Measurements from ENCODE around the gene SLC25A23. TPM values are rescaled to one million over a fixed set of nuclear protein-coding genes. Genes with fewer than 3 reads are reported as not detected.

SLC25A23 gene
- total and polyA plus RNA-seq, 2 donors from 2014 or later = 69.2 to 76.6 TPM

GRCh38 chr19:6466526-6467248, 7.1 kb upstream of the SLC25A23 start:
- H3K27ac ChIP-seq (ENCODE audit: low read depth in 2 of 2, low read length in 2 of 2) = no peak overlapping the region
- no peak for DNase-seq
- H3K9ac ChIP-seq (ENCODE audit: low read length in 3 of 3) = no peak overlapping the region
- intact Hi-C loops (cut with DNase I) = no loop called here
- no peaks in the 10 kb centered on the region for H3K27me3 ChIP-seq (ENCODE audit: control insufficient read depth, insufficient read depth, low read length)
- H3K4me1 ChIP-seq (ENCODE audit: control insufficient read depth in 2 of 3, insufficient read depth in 2 of 3, low read depth in 1 of 3, low read length in 3 of 3) = peaks cover 0 to 4% (median 0%) of the 10 kb centered on the region in 3 donors
- no peak for TF ChIP-seq CTCF (IDR thresholded peaks at IDR 0.05; ENCODE audit: borderline replicate concordance, extremely low read depth, insufficient read depth)
- no peak for FAIRE-seq
- no peaks in the 10 kb centered on the region for H3K9me3 ChIP-seq (ENCODE audit: control insufficient read depth in 2 of 3, insufficient read depth in 1 of 3, low read length in 3 of 3)
- no peak overlapping the region for H3K4me3 ChIP-seq (ENCODE audit: low read length in 3 of 3)
- H3K36me3 ChIP-seq (ENCODE audit: control insufficient read depth in 2 of 3, insufficient read depth in 3 of 3, low read length in 3 of 3) = peaks cover 0 to 8% (median 5%) of the 10 kb centered on the region in 3 donors

- peaks cover 0 to 8% (median 5%) of the 10 kb centered on the region in 3 donors for H3K36me3 ChIP-seq (ENCODE audit: control insufficient read depth in 2 of 3, insufficient read depth in 3 of 3, low read length in 3 of 3)
- H3K9ac ChIP-seq (ENCODE audit: low read length in 3 of 3) = peak overlapping the region in 1 of 3 donors; percentile 81
- DNase-seq (no peak), FAIRE-seq (no peak)
- intact Hi-C loops (cut with DNase I) = no loop called here
- H3K4me3 ChIP-seq (ENCODE audit: low read length in 3 of 3) = peak overlapping the region in 2 of 3 donors; percentile 68 to 79
- H3K9me3 ChIP-seq (ENCODE audit: control insufficient read depth in 2 of 3, insufficient read depth in 1 of 3, low read length in 3 of 3) = no peaks in the 10 kb centered on the region
- H3K4me1 ChIP-seq (ENCODE audit: control insufficient read depth in 2 of 3, insufficient read depth in 2 of 3, low read depth in 1 of 3, low read length in 3 of 3) = peaks cover 0 to 4% (median 0%) of the 10 kb centered on the region in 3 donors
- H3K27me3 ChIP-seq (ENCODE audit: control insufficient read depth, insufficient read depth, low read length) = no peaks in the 10 kb centered on the region
- no peak for TF ChIP-seq CTCF (IDR thresholded peaks at IDR 0.05; ENCODE audit: borderline replicate concordance, extremely low read depth, insufficient read depth)
- no peak overlapping the region for H3K27ac ChIP-seq (ENCODE audit: low read depth in 2 of 2, low read length in 2 of 2)
Observed at GRCh38 chr19:6465663-6466062, 6.1 kb upstream of the SLC25A23 start.

- Histone ChIP-seq H3K9ac (ENCODE audit: low read length in 3 of 3) (peak overlapping the region in 2 of 3 donors; percentile 12 to 81), H3K4me3 (ENCODE audit: low read length in 3 of 3) (peak overlapping the region; percentile 12 to 79 (median 68)), H3K9me3 (ENCODE audit: control insufficient read depth in 2 of 3, insufficient read depth in 1 of 3, low read length in 3 of 3) (no peaks in the 10 kb centered on the region), H3K27me3 (ENCODE audit: control insufficient read depth, insufficient read depth, low read length) (no peaks in the 10 kb centered on the region), H3K27ac (ENCODE audit: low read depth in 2 of 2, low read length in 2 of 2) (peak overlapping the region in 1 of 2 donors; percentile 95), H3K4me1 (ENCODE audit: control insufficient read depth in 2 of 3, insufficient read depth in 2 of 3, low read depth in 1 of 3, low read length in 3 of 3) (peaks cover 0 to 4% (median 0%) of the 10 kb centered on the region in 3 donors), H3K36me3 (ENCODE audit: control insufficient read depth in 2 of 3, insufficient read depth in 3 of 3, low read length in 3 of 3) (peaks cover 0 to 8% (median 5%) of the 10 kb centered on the region in 3 donors)
- FAIRE-seq = no peak
- no peak for TF ChIP-seq CTCF (IDR thresholded peaks at IDR 0.05; ENCODE audit: borderline replicate concordance, extremely low read depth, insufficient read depth)
- no peak for DNase-seq
- intact Hi-C loops (cut with DNase I) = no loop called here
Observed at GRCh38 chr19:6465006-6465405, 5.4 kb upstream of the SLC25A23 start.
